H1 (cell line): ENCODE data around the gene CYBA. TPM values are rescaled to one million over a fixed set of nuclear protein-coding genes. Genes with fewer than 3 reads are reported as not detected.

ENCODE experiments used
- CTCF ChIA-PET: fragments of 300-600 bp; sonication (Branson Sonifier 250); formaldehyde crosslinking; loops from one replicate; lab custom pipeline; 2021; ENCODE audit not compliant: partially characterized antibody; lab: Charles Lee
- POLR2A ChIA-PET: fragments of 300-600 bp; sonication (Branson Sonifier 250); formaldehyde crosslinking; loops from one replicate; lab custom pipeline; 2021; ENCODE audit warnings: inconsistent platforms; ENCODE audit not compliant: partially characterized antibody; lab: Charles Lee
- DNase-seq, 2 experiments: peaks; one replicate each; pipeline versions ENCODE4 v3.0.0 to v3.0.0-alpha.2; 2010 to 2022; ENCODE audit warnings: low spot score in 2 of 2, low read depth in 1 of 2, mixed read lengths in 1 of 2
- FAIRE-seq: peaks from 2 replicates; lab custom pipeline; 2011; peaks lifted over from hg19 to GRCh38; lab: Jason Lieb, UNC
- H2AFZ ChIP-seq: 2 replicates; pipeline ENCODE4 v1.8.1; 2012; ENCODE audit warnings: low read length, inconsistent platforms
- H2AK5ac ChIP-seq: 2 replicates; pipeline ENCODE4 v1.6.1; 2013; ENCODE audit warnings: low read depth, low read length
- H2BK120ac ChIP-seq: replicated peaks from 2 replicates; pipeline ENCODE3; 2013; ENCODE audit warnings: low read depth, low read length, inconsistent platforms
- H2BK12ac ChIP-seq: 2 replicates; pipeline ENCODE4 v1.6.1; 2013; ENCODE audit warnings: low read depth, low read length
- H2BK15ac ChIP-seq: 2 replicates; pipeline ENCODE4 v1.6.1; 2013; ENCODE audit warnings: low read length
- H2BK20ac ChIP-seq: 2 replicates; pipeline ENCODE4 v1.6.1; 2013; ENCODE audit warnings: low read length
- H2BK5ac ChIP-seq: 2 replicates; pipeline ENCODE4 v1.6.1; 2013; ENCODE audit warnings: low read depth, low read length
- H3K14ac ChIP-seq: 2 replicates; pipeline ENCODE4 v1.6.1; 2013; ENCODE audit warnings: inconsistent platforms; ENCODE audit not compliant: insufficient read length
- H3K18ac ChIP-seq: 2 replicates; pipeline ENCODE4 v1.6.1; 2013; ENCODE audit warnings: low read length; ENCODE audit errors: extremely low read depth
- H3K23ac ChIP-seq: 2 replicates; pipeline ENCODE4 v1.6.1; 2013; ENCODE audit warnings: inconsistent platforms; ENCODE audit not compliant: insufficient read length
- H3K23me2 ChIP-seq: 2 replicates; pipeline ENCODE4 v1.6.1; 2013; ENCODE audit warnings: low read depth, low read length
- H3K27ac ChIP-seq: 2 replicates; pipeline ENCODE4 v1.6.1; 2011; ENCODE audit warnings: low read depth, low read length, inconsistent platforms
- H3K27me3 ChIP-seq, 4 experiments: replicated peaks in 1 of 4; 1 replicate in 1 of 4; 2 replicates in 3 of 4; pipeline versions ENCODE4 v1.6.1 to v1.8.1; 2011 to 2013; ENCODE audit warnings: low read length in 3 of 4, mild to moderate bottlenecking in 3 of 4, inconsistent platforms in 2 of 4, mixed read lengths in 2 of 4, moderate library complexity in 1 of 4; ENCODE audit not compliant: control insufficient read depth in 3 of 4, insufficient read depth in 3 of 4; ENCODE audit errors: extremely low read depth in 1 of 4
- H3K36me3 ChIP-seq, 4 experiments: 2 replicates each; pipeline versions ENCODE4 v1.6.1 to v1.8.1; 2011 to 2013; ENCODE audit warnings: mild to moderate bottlenecking in 4 of 4, low read length in 3 of 4, moderate library complexity in 2 of 4, control low read depth in 1 of 4, inconsistent platforms in 1 of 4; ENCODE audit not compliant: insufficient read depth in 4 of 4, control insufficient read depth in 2 of 4
- H3K4ac ChIP-seq: replicated peaks from 2 replicates; pipeline ENCODE3; 2013; ENCODE audit warnings: low read length, low read depth, mixed read lengths, inconsistent platforms; ENCODE audit not compliant: insufficient read length
- H3K4me1 ChIP-seq, 4 experiments: replicated peaks in 1 of 4; 1 replicate in 1 of 4; 2 replicates in 3 of 4; pipeline versions ENCODE4 v1.6.1 to v1.8.1; 2011 to 2013; ENCODE audit warnings: low read length in 3 of 4, inconsistent platforms in 2 of 4, mixed read lengths in 1 of 4; ENCODE audit not compliant: insufficient read depth in 4 of 4, control insufficient read depth in 3 of 4
- H3K4me2 ChIP-seq, 2 experiments: 2 replicates each; pipeline versions ENCODE4 v1.6.1 to v1.8.1; 2011 to 2013; ENCODE audit warnings: low read depth in 2 of 2, low read length in 2 of 2, control low read depth in 1 of 2, inconsistent platforms in 1 of 2, mild to moderate bottlenecking in 1 of 2; ENCODE audit not compliant: insufficient read depth in 1 of 2
- H3K4me3 ChIP-seq, 4 experiments: fragments of 200-600, 300-600 bp in 1 of 4; sonication (generic), shearing (Covaris generic), sonication (Bioruptor Twin) in 1 of 4; 2 replicates each; pipeline versions ENCODE4 v1.5.1 to v1.8.1; 2011 to 2016; ENCODE audit warnings: low read length in 4 of 4, low read depth in 3 of 4, control low read depth in 2 of 4, inconsistent platforms in 2 of 4, mild to moderate bottlenecking in 2 of 4, mixed read lengths in 1 of 4, moderate library complexity in 1 of 4; ENCODE audit not compliant: insufficient read depth in 2 of 4; ENCODE audit errors: extremely low read depth in 1 of 4
- H3K56ac ChIP-seq: replicated peaks from 2 replicates; pipeline ENCODE3; 2013; ENCODE audit warnings: low read depth, mild to moderate bottlenecking, mixed read lengths, low read length, inconsistent platforms; ENCODE audit not compliant: insufficient read length
- H3K79me1 ChIP-seq: 2 replicates; pipeline ENCODE4 v1.6.1; 2013; ENCODE audit warnings: low read depth, low read length, control low read depth
- H3K79me2 ChIP-seq, 2 experiments: 2 replicates each; pipeline versions ENCODE4 v1.6.1 to v1.8.1; 2012 to 2013; ENCODE audit warnings: low read length in 2 of 2, mild to moderate bottlenecking in 2 of 2, inconsistent platforms in 1 of 2; ENCODE audit not compliant: insufficient read depth in 2 of 2, control insufficient read depth in 1 of 2
- H3K9ac ChIP-seq, 4 experiments: replicated peaks in 1 of 4; 1 replicate in 1 of 4; 2 replicates in 3 of 4; pipeline versions ENCODE4 v1.6.1 to v1.8.1; 2011 to 2013; ENCODE audit warnings: low read depth in 3 of 4, low read length in 3 of 4, control low read depth in 2 of 4, mild to moderate bottlenecking in 2 of 4, moderate library complexity in 2 of 4, inconsistent platforms in 1 of 4; ENCODE audit errors: extremely low read depth in 1 of 4
- H3K9me3 ChIP-seq, 2 experiments: 2 replicates each; pipeline versions ENCODE4 v1.6.1 to v1.8.1; 2012 to 2013; ENCODE audit warnings: mild to moderate bottlenecking in 2 of 2, moderate library complexity in 2 of 2, control low read depth in 1 of 2, inconsistent platforms in 1 of 2, low read depth in 1 of 2, low read length in 1 of 2, mixed read lengths in 1 of 2; ENCODE audit not compliant: insufficient read depth in 2 of 2
- H4K20me1 ChIP-seq, 2 experiments: replicated peaks in 1 of 2; 2 replicates each; pipeline versions ENCODE3 to v1.8.1; 2011 to 2013; ENCODE audit warnings: inconsistent platforms in 2 of 2, low read length in 2 of 2, mild to moderate bottlenecking in 1 of 2; ENCODE audit not compliant: insufficient read depth in 2 of 2, control insufficient read depth in 1 of 2
- H4K5ac ChIP-seq: 2 replicates; pipeline ENCODE4 v1.6.1; 2013; ENCODE audit warnings: low read length, low read depth, mixed read lengths, inconsistent platforms; ENCODE audit not compliant: insufficient read length
- H4K8ac ChIP-seq: 2 replicates; pipeline ENCODE4 v1.8.0; 2013; ENCODE audit warnings: mild to moderate bottlenecking, moderate library complexity, low read length, inconsistent platforms; ENCODE audit not compliant: insufficient read depth; ENCODE audit errors: extremely low read depth
- H4K91ac ChIP-seq: replicated peaks from 2 replicates; pipeline ENCODE3; 2013; ENCODE audit warnings: low read length, mixed read lengths, inconsistent platforms; ENCODE audit not compliant: insufficient read length
- BRCA1 ChIP-seq: IDR thresholded peaks from 2 replicates; pipeline ENCODE4 v1.6.1; 2012; ENCODE audit warnings: low read depth, low read length, improper control_type of control experiment
- CEBPB ChIP-seq: IDR thresholded peaks from 2 replicates; pipeline ENCODE4 v1.6.1; 2012; ENCODE audit warnings: low read depth, low read length
- CHD2 ChIP-seq: IDR thresholded peaks from 2 replicates; pipeline ENCODE4 v1.6.1; 2012; ENCODE audit warnings: low read length, improper control_type of control experiment
- CTCF ChIP-seq, 3 experiments: IDR thresholded peaks; 1 replicate in 2 of 3; 2 replicates in 1 of 3; pipeline versions ENCODE4 v1.5.1 to v1.6.1; 2011; ENCODE audit warnings: low read length in 3 of 3, mild to moderate bottlenecking in 3 of 3, inconsistent platforms in 2 of 3, low read depth in 1 of 3, moderate library complexity in 1 of 3; ENCODE audit not compliant: insufficient read depth in 1 of 3; ENCODE audit errors: control extremely low read depth in 1 of 3
- JUN ChIP-seq: IDR thresholded peaks from 2 replicates; pipeline ENCODE4 v1.6.1; 2011; ENCODE audit warnings: low read depth, mild to moderate bottlenecking, improper control_type of control experiment, low read length
- WGBS, 2 experiments: shearing (Covaris generic) in 1 of 2; methylation state at CpG; one replicate each; pipeline versions ENCODE4 v1.1.6 to v1.1.7; 2013 to 2015; ENCODE audit warnings: low lambda C conversion rate in 2 of 2, mixed read lengths in 2 of 2, inconsistent platforms in 1 of 2, low coverage in 1 of 2, missing lambda C conversion rate in 1 of 2; ENCODE audit not compliant: insufficient replicate concordance in 2 of 2, insufficient coverage in 1 of 2, insufficient read length in 1 of 2; ENCODE audit errors: extremely low coverage in 1 of 2, missing lambda C conversion rate in 1 of 2; 5-methylcytosine and 5-hydroxymethylcytosine counted together
- polyA plus RNA-seq, 7 experiments: library from polyadenylated mRNA; depleted of rRNA in 3 of 7; stranded (reverse) in 5 of 7; unstranded in 2 of 7; fragments of >200 nt in 5 of 7; fragments of 200-250 nt in 2 of 7; gene quantifications; 1 replicate in 5 of 7; 2 replicates in 1 of 7; 4 replicates in 1 of 7; pipeline versions ENCODE4 v1.2.1 to v1.2.3, GENCODE V29; 2011 to 2013; ENCODE audit warnings: missing spikeins in 2 of 7, mixed read lengths in 2 of 7
- total RNA-seq: library from RNA; stranded (reverse); fragmentation: NEBNext Ultra II Directional; extraction: Animal tissue kit (Norgen Biotek cat#: 25700); gene quantifications from 2 replicates; pipeline ENCODE4 v1.2.1, GENCODE V29; 2021

CYBA gene
- total and polyA plus RNA-seq, 2 of the 8 experiments (the other 6 are each of a cell fraction or from before 2014, with no cell fraction given), result 136 to 254 TPM

GRCh38 chr16:88606148-88606757 lies 44.6 kb downstream of the CYBA start:
- Histone ChIP-seq H3K36me3 (peaks cover 4 to 27% (median 12%) of the 10 kb centered on the region in 4 experiments; a peak in 5 of 8 replicates), H4K20me1 (peaks cover 5 to 22% of the 10 kb centered on the region in 2 experiments)
- POLR2A ChIA-PET, result no interaction called here

More at GRCh38 chr16:88606148-88606757, 44.6 kb downstream of the CYBA start:
- H2AFZ ChIP-seq, result no peak overlapping the region
- H4K91ac ChIP-seq, result no peak overlapping the region
- WGBS, 2 experiments, result 93% methylated on average over 17 of the region's 17 CpGs; no CpG with 5 or more reads in 1 of the 2 experiments
- CTCF ChIA-PET, result interaction anchor here (0.7 kb wide), 1 partner anchor 615 kb away, joined by 3 read pairs; no protein-coding TSS in a partner anchor
- no peaks in the 10 kb centered on the region for H3K9me3 ChIP-seq
- FAIRE-seq (no peak), DNase-seq (no peak)
- H3K23me2 ChIP-seq, result peaks cover 5% of the 10 kb centered on the region; the same call in 1 of the 2 replicates
- no peak overlapping the region for H3K18ac ChIP-seq
- H3K9ac ChIP-seq, result no peak overlapping the region
- no peak for TF ChIP-seq CHD2
- TF ChIP-seq BRCA1, result no peak
- peak; percentile 37; the same call in 1 of the 2 replicates for TF ChIP-seq CEBPB
- TF ChIP-seq JUN, result no peak
- no peak for TF ChIP-seq CTCF (IDR thresholded peaks at IDR 0.05; ENCODE audit: control extremely low read depth in 1 of 3, insufficient read depth in 1 of 3, low read depth in 1 of 3, low read length in 3 of 3)
- no peak overlapping the region for H4K5ac ChIP-seq
- no peak overlapping the region for H3K4me3 ChIP-seq
- H2AK5ac ChIP-seq, result no peak overlapping the region
- no peak overlapping the region for H3K4me2 ChIP-seq
- H3K79me1 ChIP-seq, result peaks cover 3% of the 10 kb centered on the region
- H3K27ac ChIP-seq, result no peak overlapping the region
- H3K56ac ChIP-seq, result no peak overlapping the region
- no peak overlapping the region for H3K23ac ChIP-seq
- H3K14ac ChIP-seq, result no peak overlapping the region
- H3K4me1 ChIP-seq, result peaks cover 0 to 5% (median 2%) of the 10 kb centered on the region in 4 experiments; a peak in 3 of 7 replicates
- no peak overlapping the region; the same call in 1 of the 2 replicates for H4K8ac ChIP-seq
- H3K27me3 ChIP-seq, result no peaks in the 10 kb centered on the region
- H3K4ac ChIP-seq, result no peak overlapping the region
- H2BK120ac ChIP-seq, result no peak overlapping the region
- H2BK5ac ChIP-seq, result no peak overlapping the region
- no peak overlapping the region for H2BK15ac ChIP-seq
- H2BK20ac ChIP-seq, result no peak overlapping the region
- no peaks in the 10 kb centered on the region for H3K79me2 ChIP-seq
- H2BK12ac ChIP-seq, result no peak overlapping the region
